HepG2 (cell line): Measurements from ENCODE around the gene DPM2. TPM values are rescaled to one million over a fixed set of nuclear protein-coding genes. Genes with fewer than 3 reads are reported as not detected.

ENCODE experiments used
- ADNP ChIP-seq: sonication (generic); formaldehyde crosslinking; IDR thresholded peaks from 2 replicates; pipeline ENCODE4 v1.4.0; 2020; ENCODE audit warnings: missing genetic modification reagents
- E2F2 ChIP-seq: sonication (generic); formaldehyde crosslinking; IDR thresholded peaks from 2 replicates; pipeline ENCODE4 v1.4.0; 2020; ENCODE audit warnings: missing genetic modification reagents, borderline replicate concordance
- FUBP1 ChIP-seq: sonication (generic); formaldehyde crosslinking; IDR thresholded peaks from 2 replicates; pipeline ENCODE4 v1.5.1; 2020; ENCODE audit warnings: missing genetic modification reagents, mild to moderate bottlenecking, borderline replicate concordance
- HMGXB4 ChIP-seq, 2 experiments: sonication (generic) in 1 of 2; formaldehyde crosslinking in 1 of 2; IDR thresholded peaks; 2 replicates each; pipeline versions ENCODE4 v1.4.0 to v1.6.1; 2018 to 2020; ENCODE audit warnings: missing genetic modification reagents in 2 of 2, borderline replicate concordance in 1 of 2, low read depth in 1 of 2, mild to moderate bottlenecking in 1 of 2, missing biosample characterization in 1 of 2
- MAFG ChIP-seq: sonication (generic); formaldehyde crosslinking; IDR thresholded peaks from 2 replicates; pipeline ENCODE4 v1.5.1; 2020; ENCODE audit warnings: mild to moderate bottlenecking, missing genetic modification reagents
- MAZ ChIP-seq, 2 experiments: sonication (generic) in 1 of 2; formaldehyde crosslinking in 1 of 2; IDR thresholded peaks; 2 replicates each; pipeline versions ENCODE4 v1.5.0 to v1.6.1; 2012 to 2020; ENCODE audit warnings: low read depth in 2 of 2, mild to moderate bottlenecking in 2 of 2, borderline replicate concordance in 1 of 2, improper control_type of control experiment in 1 of 2, low read length in 1 of 2, missing genetic modification reagents in 1 of 2, moderate library complexity in 1 of 2
- MBD4 ChIP-seq: IDR thresholded peaks from 2 replicates; pipeline ENCODE4 v1.6.1; 2012; ENCODE audit warnings: low read length, inconsistent platforms, borderline replicate concordance
- MBNL3 ChIP-seq: fragments of 250-450 bp; sonication (Bioruptor Pico); conservative IDR thresholded peaks from 2 replicates; pipeline ENCODE4 v1.8.0; 2022; ENCODE audit warnings: mild to moderate bottlenecking, inconsistent platforms
- MED1 ChIP-seq: sonication (generic); formaldehyde crosslinking; IDR thresholded peaks from 2 replicates; pipeline ENCODE4 v1.4.0; 2020; ENCODE audit warnings: missing genetic modification reagents
- MEF2D ChIP-seq: sonication (generic); formaldehyde crosslinking; IDR thresholded peaks from 2 replicates; pipeline ENCODE4 v1.5.1; 2020; ENCODE audit warnings: mild to moderate bottlenecking, missing genetic modification reagents
- MLLT10 ChIP-seq: sonication (generic); formaldehyde crosslinking; IDR thresholded peaks from 2 replicates; pipeline ENCODE4 v1.4.0; 2020; ENCODE audit warnings: missing genetic modification reagents
- NCOA1 ChIP-seq: sonication (generic); formaldehyde crosslinking; IDR thresholded peaks from 2 replicates; pipeline ENCODE4 v1.9.0; 2021; ENCODE audit warnings: missing genetic modification reagents
- NFIB ChIP-seq: sonication (generic); formaldehyde crosslinking; IDR thresholded peaks from 2 replicates; pipeline ENCODE4 v1.9.0; 2021; ENCODE audit warnings: missing genetic modification reagents, mild to moderate bottlenecking, borderline replicate concordance
- NR2F2 ChIP-seq: IDR thresholded peaks from 2 replicates; pipeline ENCODE4 v1.6.1; 2012; ENCODE audit warnings: low read depth, inconsistent platforms, borderline replicate concordance
- RBFOX2 ChIP-seq: fragments of 200-400 bp; formaldehyde crosslinking; IDR thresholded peaks from 2 replicates; pipeline ENCODE4 v1.6.1; 2017; ENCODE audit warnings: low read depth, mild to moderate bottlenecking, low read length
- STAG1 ChIP-seq: sonication (generic); formaldehyde crosslinking; IDR thresholded peaks from 2 replicates; pipeline ENCODE4 v1.4.0; 2020; ENCODE audit warnings: missing genetic modification reagents
- TEAD3 ChIP-seq: optimal IDR thresholded peaks from 2 replicates; pipeline ENCODE3; 2016; ENCODE audit warnings: borderline replicate concordance
- ZBTB21 ChIP-seq: sonication (generic); formaldehyde crosslinking; IDR thresholded peaks from 2 replicates; pipeline ENCODE4 v1.4.0; 2020; ENCODE audit warnings: missing genetic modification reagents
- ZBTB37 ChIP-seq: sonication (generic); formaldehyde crosslinking; IDR thresholded peaks from 2 replicates; pipeline ENCODE4 v1.4.0; 2020; ENCODE audit warnings: mild to moderate bottlenecking, missing genetic modification reagents
- ZFP90 ChIP-seq: sonication (generic); formaldehyde crosslinking; IDR thresholded peaks from 2 replicates; pipeline ENCODE4 v1.8.0; 2022; ENCODE audit warnings: missing genetic modification reagents, mild to moderate bottlenecking, inconsistent platforms, borderline replicate concordance
- ZMYM2 ChIP-seq: sonication (generic); formaldehyde crosslinking; IDR thresholded peaks from 2 replicates; pipeline ENCODE4 v1.8.0; 2022; ENCODE audit warnings: mild to moderate bottlenecking, missing genetic modification reagents
- ZNF136 ChIP-seq: sonication (generic); formaldehyde crosslinking; IDR thresholded peaks from 2 replicates; pipeline ENCODE4 v1.8.1; 2022; ENCODE audit warnings: low read depth, mild to moderate bottlenecking, moderate library complexity, missing genetic modification reagents
- ZNF17 ChIP-seq: sonication (generic); formaldehyde crosslinking; IDR thresholded peaks from 2 replicates; pipeline ENCODE4 v1.5.0; 2020; ENCODE audit warnings: mild to moderate bottlenecking, missing genetic modification reagents
- ZNF264 ChIP-seq: sonication (generic); formaldehyde crosslinking; IDR thresholded peaks from 2 replicates; pipeline ENCODE4 v1.4.0; 2020; ENCODE audit warnings: missing genetic modification reagents
- polyA plus RNA-seq, 8 experiments: library from polyadenylated mRNA; depleted of rRNA in 3 of 8; stranded (reverse) in 7 of 8; unstranded in 1 of 8; fragments of >200 nt; fragmentation: Illumina TruSeq in 4 of 8; extraction: Trizol in 4 of 8; gene quantifications; 2 replicates each; pipeline versions ENCODE4 v1.2.1 to v1.2.3, GENCODE V29; 2011 to 2016; ENCODE audit warnings: low read depth in 4 of 8, missing spikeins in 1 of 8, mixed read lengths in 1 of 8; ENCODE audit not compliant: insufficient read depth in 1 of 8
- total RNA-seq, 5 experiments: library from RNA; depleted of rRNA; stranded (reverse); fragments of >200 nt; fragmentation: Illumina TruSeq; extraction: Trizol; gene quantifications; 2 replicates each; pipeline ENCODE4 v1.2.3, GENCODE V29; 2016; ENCODE audit warnings: low read depth in 1 of 5

Gene DPM2
- total and polyA plus RNA-seq, 2 of the 13 experiments (the other 11 are each of a cell fraction or from before 2014, with no cell fraction given), result 24.8 to 35.3 TPM

GRCh38 chr9:127898433-127899127 is 39.1 kb downstream of the DPM2 start (continued):
- TF ChIP-seq RBFOX2, result no peak; the same call in 1 of the 2 replicates
- peak; percentile 57; the same call in 1 of the 2 replicates for TF ChIP-seq ZMYM2
- no peak for TF ChIP-seq E2F2 (CRISPR knock-in tag)
- TF ChIP-seq ZNF17 (CRISPR knock-in tag), result no peak
- peak; percentile 93; the same call in 1 of the 2 replicates for TF ChIP-seq ADNP
- peak in 1 of 2 experiments; percentile 12; a peak in 1 of 4 replicates for TF ChIP-seq HMGXB4 (CRISPR knock-in tag; IDR thresholded peaks at IDR 0.05; ENCODE audit: borderline replicate concordance in 1 of 2, low read depth in 1 of 2)
- TF ChIP-seq MED1 (CRISPR knock-in tag), result 0 out of 2 replicates have a peak, but pooled peaks have one; percentile 38
- no peak for TF ChIP-seq ZNF136 (CRISPR knock-in tag)
- peak; percentile 57; the same call in 1 of the 2 replicates for TF ChIP-seq ZFP90 (CRISPR knock-in tag)
- no peak for TF ChIP-seq NFIB
- TF ChIP-seq ZBTB37, result no peak
- TF ChIP-seq MLLT10, result no peak
- 0 out of 2 replicates have a peak, but pooled peaks have one; percentile 21 for TF ChIP-seq FUBP1 (CRISPR knock-in tag)
- TF ChIP-seq MAZ (IDR thresholded peaks at IDR 0.05; ENCODE audit: borderline replicate concordance, low read depth, low read length), result no peak
- peak; percentile 74 for TF ChIP-seq MAZ (CRISPR knock-in tag; IDR thresholded peaks at IDR 0.05; ENCODE audit: low read depth)
- TF ChIP-seq STAG1 (CRISPR knock-in tag), result no peak
- TF ChIP-seq MBNL3 (CRISPR knock-in tag), result no peak
- TF ChIP-seq MAFG (CRISPR knock-in tag), result no peak
- TF ChIP-seq ZNF264, result no peak
- no peak for TF ChIP-seq MBD4
- no peak for TF ChIP-seq NR2F2
- peak; percentile 58 for TF ChIP-seq TEAD3 (CRISPR knock-in tag)
- no peak for TF ChIP-seq ZBTB21 (CRISPR knock-in tag)
- peak; percentile 40; the same call in 1 of the 2 replicates for TF ChIP-seq MEF2D (CRISPR knock-in tag)
- TF ChIP-seq NCOA1 (CRISPR knock-in tag), result no peak
